LoVo (cell line): ENCODE measurements around the gene DCST2.
A peak's percentile ranks its signal among the peaks of the same experiment; 100 is the strongest.
"Not testable (repeated sequence)": the region's sequence is repeated elsewhere in the genome, so short reads cannot be mapped to it uniquely, and the experiment has no call there.

Experiments used
- DNase-seq: peaks from one replicate; pipeline ENCODE4 v3.0.0-alpha.2; 2016; ENCODE audit warnings: low spot score

Gene DCST2

DNA sequence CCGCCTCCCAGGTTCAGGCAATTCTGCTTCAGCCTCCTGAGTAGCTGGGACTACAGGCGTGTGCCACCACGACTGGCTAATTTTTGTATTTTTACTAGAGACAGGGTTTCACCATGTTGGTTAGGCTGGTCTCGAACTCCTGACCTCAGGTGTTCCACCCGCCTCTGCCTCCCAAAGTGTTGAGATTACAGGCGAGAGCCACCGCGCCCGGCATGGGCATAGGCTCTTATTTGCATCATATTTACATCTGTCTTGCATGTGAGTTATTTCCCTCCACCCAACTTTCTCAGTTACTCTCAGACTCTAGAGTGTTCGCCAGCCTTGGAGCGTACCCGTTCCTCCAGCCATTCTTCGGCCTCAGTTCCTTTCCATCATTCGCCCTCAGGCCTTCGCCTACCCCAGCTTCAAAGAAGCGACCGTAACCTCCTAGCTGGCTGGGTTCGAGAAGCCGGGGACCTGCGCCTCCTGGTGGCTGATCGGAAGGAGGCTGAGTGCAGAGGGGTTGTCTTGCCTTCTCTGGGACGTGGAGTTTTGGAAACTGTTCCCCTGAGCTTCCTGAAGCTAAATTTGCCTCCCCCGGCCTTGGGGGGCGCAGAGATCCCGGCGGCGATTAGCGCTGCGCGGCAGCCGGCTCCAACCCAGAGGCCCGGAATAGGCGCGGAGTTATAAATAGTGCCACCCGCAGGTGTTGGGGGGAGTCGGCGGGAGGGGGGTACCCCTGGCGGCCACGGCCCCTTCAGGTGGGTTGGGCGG lies 34.6 kb downstream of the DCST2 start:
- peak; percentile 39 for DNase-seq

DNA sequence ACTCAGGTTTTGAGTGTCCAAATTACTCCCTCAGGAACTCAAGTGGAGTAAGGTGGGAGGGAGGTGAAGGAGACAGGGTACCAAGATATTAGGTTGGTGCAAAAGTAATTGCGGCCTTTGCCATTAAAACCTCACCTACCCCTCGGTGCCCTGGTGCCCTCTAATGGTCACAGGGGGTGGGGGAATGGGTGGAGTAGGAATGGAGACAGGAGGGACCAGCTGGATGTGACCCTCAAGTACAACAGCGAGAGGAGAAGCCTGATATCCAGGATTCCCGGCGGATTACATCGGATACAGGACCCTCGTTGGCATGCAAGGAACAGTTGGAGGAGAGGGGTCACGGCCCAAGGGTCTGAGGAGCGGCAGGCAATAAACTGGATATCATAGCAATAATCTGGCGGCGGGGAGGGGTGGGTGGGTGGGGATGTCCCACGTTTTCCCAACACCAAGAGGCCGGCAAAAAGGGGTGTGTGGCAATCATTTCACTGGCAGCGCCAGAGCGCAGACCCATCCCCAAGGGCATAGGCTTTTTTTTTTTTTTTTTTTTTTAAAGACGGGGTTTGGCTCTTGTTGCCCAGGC lies 35.3 kb downstream of the DCST2 start:
- no peak for DNase-seq

DNA sequence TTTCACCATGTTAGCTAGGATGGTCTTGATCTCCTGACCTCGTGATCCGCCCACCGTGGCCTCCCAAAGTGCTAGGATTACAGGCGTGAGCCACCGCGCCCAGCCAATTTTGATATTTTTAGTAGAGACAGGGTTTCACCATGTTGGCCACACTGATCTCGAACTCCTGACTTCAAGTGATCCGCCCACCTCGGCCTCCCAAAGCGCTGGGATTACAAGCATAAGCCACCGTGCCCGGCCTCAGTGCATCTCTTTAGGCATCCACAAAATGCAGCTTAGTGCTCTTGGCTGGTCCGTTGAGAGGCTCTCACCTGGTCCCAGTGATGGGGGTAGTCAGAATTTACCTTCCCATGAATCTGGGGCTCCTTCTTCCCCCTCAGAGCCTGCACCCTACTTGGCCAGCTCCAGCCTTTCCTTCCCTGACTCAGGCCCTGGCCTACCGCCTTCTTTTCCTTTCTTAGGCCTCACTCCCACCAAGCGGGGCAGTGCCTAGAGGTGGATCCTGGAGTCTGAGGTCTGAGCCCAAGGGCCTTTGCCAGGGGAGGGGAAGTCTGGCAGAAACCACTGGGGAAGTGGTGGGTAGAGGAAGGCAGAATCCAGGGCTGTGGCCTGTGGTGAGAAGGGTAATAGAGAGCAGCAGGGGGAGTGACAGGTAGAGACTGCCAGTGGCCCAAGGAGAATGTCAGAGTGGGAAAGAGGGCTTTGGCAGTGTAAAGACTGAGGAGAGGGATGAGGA lies 36.4 kb downstream of the DCST2 start:
- DNase-seq, result no peak

DNA sequence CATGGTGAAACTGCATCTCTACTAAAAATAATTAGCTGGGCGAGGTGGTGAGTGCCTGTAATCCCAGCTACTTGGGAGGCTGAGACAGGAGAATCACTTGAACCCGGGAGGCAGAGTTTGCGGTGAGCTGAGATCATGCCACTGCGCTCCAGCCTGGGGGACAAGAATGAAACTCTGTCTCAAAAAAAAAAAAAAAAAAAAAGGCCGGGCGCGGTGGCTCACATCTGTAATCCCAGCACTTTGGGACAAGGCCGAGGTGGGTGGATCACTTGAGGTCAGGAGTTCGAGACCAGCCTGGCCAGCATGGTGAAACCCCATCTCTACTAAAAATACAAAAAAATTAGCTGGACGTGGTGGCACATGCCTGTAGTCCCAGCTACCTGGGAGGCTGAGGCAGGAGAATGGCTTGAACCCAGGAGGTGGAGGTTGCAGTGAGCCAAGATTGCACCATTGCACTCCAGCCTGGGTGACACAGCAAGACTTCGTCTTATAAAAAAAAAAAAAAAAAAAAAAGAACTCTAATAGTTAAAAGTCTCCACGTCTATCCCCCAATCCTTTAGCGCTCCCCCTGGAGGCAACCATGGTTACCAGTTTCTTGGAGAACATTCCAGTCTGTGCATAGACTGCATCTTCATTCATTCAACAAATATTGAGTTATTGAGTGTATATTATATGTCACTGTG lies 38.1 kb downstream of the DCST2 start:
- DNase-seq, result peak; percentile 65

DNA sequence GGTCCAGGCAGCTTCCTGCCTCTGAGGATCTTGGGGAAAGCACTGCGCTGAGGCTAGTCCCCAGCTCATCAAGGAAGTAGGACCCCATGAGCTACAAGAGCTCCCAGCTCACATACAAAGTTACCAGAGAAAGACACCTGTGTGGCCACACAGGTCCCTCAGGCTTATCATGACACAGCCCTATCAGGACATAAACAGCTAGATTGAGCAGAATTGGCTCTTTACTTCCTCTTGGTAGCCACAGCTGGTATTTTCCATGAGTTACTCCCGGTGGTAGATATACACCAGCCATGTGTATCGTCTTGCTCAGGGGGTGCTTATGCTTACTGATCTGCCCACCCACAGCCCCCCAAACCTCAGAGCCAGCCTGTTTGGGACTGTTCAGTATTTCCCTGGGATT lies 39.0 kb downstream of the DCST2 start:
- no peak for DNase-seq

DNA sequence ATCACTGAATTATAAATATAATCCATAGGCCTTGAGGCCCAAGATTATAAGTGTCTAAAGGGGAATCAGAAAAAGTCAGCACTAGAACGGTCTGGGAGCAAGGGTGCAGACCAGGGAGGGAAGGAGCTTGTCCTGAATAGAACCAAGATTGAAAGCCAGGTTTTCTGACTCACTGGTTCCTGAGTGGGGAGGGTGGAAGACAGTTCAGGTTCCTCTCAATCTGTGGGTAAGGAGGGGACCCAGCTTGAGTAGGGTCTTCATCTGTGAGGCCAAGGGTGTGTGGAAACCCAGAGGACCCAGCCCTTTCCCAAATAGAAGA lies 39.4 kb downstream of the DCST2 start:
- no peak for DNase-seq

DNA sequence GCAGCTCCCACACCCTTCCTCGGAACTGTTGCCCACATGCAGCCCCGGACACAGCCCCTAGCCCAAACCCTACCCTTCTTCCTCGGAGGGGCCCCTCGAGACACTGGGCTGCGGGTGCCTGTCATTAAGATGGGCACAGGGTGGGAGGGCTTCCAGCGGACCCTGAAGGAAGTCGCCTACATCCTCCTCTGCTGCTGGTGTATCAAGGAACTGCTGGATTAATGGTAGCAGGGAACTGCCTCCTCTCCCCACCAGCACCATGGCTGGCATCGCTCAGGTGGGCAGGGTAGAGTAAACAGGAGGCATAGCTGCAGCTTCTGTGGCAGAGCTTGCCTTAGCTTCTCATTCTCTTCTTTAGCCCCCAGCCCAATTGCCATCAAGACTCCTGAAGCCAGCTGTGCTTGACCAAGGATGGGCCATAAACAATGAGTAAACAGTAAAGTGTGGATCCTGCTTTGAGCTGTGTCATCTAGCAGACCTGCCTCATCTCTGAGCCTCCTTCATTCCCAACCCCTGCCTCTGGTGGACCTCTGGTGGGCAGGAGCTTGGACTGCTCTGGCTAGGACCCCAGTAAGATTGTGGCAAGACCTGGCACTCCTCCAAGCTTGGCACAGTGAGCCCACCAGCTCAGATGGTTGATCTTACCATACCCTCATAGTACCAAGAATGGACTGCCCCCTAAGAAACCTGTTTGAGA lies 39.9 kb downstream of the DCST2 start, which contains the start of gene LENEP:
Gene LENEP, plus strand, starts transcription at position 15 of the 697 bp plus-strand sequence. Its CDS starts 22 bp downstream, at position 37.
- DNase-seq, result no peak

DNA sequence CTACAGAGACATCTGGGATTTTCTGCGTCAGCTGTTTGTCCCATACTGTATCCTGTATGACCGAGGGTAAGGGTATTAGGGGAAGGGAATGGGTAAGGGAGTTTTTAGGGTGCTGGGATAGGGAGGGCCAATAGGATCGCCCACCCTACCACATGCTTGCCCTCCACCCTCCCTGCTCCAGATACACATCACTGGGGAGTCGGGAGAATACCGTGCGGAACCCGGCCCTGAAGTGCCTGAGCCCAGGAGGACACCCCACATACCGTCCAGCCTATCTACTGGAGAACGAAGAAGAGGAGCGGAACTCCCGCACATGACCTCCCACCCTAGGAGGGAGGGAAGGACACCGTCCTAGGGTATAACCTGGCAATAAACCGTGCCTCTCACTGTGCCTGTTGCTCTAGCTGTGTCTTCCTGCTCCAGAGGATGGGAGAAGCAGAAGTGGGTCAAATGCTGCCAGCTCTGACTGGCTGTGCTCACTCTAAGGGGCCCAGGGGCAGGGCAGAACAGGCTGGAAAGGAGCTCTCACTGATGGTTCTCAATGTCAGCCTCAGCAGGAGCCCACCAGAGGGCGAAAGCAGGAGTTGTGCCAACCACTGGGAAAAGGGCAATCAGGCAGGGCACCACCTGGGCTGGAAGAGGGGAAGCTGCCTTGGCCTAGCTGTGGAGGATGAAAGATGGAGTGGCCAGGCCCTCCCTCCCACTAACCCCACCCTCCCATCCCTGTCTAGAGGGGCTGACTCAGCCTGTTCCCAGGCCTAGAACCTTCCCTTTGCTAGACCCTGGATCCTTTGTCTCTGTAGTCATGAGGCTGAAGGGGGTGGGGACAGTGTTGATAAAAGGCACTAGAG lies 40.6 kb downstream of the DCST2 start:
- no peak for DNase-seq

DNA sequence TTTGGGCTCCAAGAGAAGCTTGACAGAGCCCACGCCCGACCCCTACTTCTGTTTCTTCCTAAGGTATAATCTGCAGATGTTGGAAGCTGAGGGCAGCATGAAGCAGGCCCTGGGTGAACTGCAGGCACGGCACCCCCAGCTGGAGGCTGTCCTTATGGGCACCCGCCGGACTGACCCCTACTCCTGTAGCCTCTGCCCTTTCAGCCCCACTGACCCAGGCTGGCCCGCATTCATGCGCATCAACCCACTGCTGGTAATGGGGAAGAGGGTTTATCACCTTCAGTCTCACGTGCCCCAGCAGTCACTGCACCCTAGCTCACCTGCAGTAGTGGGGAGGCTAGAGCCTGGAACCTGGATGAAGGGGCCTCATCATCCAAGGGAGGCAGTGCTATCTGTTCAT lies 43.3 kb downstream of the DCST2 start:
- no peak for DNase-seq

DNA sequence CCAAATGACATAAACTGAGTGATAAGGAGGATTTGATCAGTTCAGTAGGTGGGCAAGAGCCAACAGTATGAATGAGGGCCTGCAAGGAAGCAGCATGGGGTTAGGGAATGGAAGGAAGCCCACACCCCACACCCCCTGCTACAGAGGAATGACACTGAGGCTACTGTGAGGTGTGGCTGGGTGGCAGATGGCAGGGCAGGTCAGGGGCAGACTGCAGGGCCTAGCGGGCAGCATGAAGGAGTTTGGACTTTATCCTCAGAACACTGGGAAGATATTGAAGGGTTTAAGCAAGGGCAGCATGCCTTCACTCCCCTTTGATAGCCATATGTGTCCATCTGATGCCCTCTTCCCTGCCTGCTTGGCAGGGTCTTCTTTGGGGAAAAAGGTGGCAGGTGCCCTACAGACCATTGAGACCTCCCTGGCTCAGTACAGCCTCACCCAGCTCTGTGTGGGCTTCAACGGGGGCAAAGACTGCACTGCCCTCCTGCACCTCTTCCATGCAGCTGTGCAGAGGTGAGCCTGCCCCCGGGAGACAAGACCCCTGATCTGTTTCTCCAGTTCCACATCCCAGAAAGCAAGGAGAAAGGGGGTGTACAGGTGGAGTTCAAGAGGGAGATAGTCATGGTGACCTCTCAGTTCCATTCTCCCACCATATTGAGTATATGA lies 44.3 kb downstream of the DCST2 start:
- DNase-seq, result no peak

DNA sequence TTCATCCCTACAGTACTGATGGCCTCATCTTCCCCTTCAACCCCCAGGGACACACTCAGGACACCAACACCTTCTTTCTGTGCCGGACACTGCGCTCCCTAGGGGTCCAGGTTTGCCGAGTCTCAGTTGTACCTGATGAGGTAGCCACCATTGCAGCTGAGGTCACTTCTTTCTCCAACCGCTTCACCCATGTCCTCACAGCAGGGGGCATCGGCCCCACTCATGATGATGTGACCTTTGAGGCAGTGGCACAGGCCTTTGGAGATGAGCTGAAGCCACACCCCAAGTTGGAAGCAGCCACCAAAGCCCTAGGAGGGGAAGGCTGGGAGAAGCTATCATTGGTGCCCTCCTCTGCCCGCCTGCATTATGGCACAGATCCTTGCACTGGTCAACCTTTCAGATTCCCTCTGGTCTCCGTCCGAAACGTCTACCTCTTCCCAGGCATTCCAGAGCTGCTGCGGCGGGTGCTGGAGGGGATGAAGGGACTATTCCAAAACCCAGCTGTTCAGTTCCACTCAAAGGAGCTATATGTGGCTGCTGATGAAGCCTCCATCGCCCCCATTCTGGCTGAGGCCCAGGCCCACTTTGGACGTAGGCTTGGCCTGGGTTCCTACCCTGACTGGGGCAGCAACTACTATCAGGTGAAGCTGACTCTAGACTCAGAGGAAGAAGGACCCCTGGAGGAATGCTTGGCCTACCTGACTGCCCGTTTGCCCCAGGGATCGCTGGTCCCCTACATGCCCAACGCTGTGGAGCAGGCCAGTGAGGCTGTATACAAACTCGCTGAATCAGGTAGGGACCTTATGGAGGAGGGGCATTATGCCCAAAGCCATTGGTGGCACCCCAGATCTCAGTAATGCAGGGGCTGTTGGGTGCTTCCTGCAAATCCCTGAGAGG lies 45.3 kb downstream of the DCST2 start:
- no peak for DNase-seq

DNA sequence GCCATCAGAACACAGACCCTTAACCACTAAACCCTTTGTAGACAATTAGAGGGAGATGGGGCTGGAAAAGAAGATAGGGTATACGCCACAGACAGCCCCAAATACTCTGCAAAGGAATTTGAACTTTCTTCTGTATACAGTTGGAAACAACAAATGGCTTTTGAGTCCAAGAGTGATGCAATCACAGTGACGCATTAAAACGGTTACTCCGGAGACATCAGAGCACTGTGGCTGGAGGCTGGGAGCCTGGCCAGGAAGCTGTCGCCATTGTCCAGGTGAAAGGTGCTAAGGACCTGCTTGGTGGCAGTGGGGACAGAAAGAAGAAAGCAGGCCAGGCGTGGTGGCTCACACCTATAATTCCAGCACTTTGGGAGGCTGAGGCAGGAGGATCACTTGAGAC lies 46.3 kb downstream of the DCST2 start:
- no peak for DNase-seq

DNA sequence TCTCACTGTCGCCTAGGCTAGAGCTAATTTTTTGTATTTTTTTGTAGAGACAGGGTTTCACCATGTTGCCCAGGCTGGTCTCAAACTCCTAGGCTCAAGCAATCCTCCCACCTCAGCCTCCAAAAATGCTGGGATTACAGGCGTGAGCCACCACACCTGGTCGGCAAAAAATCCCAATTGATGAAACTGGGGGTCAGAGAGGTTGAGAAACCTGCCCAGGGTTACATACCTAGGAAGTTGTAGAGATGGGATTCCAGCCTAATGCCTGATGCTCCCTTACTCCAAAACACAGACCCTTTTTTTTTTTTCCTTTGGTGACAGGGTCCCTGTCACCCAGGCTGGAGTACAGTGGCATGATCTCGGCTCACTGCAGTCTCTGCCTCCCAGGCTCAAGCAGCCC lies 46.8 kb downstream of the DCST2 start:
- DNase-seq, result not testable (repeated sequence)

DNA sequence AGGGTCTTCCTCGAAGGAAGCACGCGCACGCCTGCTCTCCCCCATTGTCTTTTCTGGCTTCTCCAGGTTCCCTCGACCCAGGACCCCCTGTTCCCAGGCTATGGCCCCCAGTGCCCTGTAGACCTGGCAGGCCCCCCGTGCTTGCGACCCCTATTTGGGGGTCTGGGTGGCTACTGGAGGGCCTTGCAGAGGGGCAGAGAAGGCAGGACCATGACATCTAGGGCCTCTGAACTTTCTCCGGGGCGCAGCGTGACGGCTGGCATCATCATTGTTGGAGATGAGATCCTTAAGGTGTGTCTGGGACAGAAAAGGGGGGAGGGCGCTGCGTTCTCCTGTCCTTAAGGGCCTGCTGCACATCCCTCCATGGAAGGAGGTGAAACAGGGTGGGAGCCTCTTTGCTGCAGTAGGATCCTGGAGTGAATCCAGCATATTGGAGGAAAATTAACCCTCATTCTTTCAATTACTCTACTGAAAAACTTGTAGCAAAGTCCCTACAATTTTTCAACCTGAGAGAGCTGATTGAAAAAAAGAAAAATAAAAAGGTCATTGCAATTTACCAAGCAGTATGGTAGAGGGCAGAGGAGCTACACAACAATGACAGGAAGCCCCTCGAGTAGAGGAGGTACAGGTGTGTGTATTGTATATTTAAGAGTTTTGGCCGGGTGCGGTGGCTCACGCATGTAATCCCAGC lies 49.7 kb downstream of the DCST2 start:
- no peak for DNase-seq

DNA sequence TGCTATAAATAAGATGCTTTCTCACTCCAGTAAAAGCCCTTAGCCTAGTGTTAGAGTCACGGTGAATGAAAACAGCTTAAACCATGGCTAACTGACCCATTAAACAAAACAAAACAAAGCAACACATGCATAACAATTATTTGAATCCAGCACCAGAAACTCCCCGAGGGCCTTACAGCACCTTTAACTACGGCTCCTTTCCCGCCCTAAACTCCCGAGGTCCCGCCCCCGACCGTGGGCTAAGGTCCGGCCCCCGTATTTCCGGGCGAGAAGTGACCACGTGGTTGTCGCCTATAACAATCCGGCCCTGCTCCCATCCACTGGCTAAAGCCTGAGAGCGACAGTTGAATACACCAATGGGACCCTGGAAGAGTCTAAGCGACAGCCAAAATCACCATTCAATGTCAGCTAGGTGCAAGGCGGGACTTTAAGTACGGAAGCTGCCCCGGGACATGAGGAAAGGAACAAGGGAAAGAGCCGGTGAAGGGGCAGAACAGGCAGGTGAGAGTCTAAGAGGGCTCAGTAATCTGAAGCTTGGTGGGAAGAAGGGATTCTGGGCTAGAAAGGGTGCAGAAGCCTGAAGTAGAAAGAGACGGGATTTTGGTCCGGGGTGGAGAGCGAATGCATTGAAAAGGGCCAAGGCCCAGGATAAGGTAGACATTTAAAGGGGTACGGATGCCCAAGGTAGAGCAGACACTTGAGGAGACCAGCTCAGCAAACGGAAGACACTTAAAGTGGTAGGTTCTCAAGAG lies 50.5 kb downstream of the DCST2 start, which contains the start of gene FLAD1:
Gene FLAD1, plus strand, starts transcription at position 448 of the 752 bp plus-strand sequence. CDS start 351 bp downstream, outside the sequence.
- peak; percentile 99 for DNase-seq

DNA sequence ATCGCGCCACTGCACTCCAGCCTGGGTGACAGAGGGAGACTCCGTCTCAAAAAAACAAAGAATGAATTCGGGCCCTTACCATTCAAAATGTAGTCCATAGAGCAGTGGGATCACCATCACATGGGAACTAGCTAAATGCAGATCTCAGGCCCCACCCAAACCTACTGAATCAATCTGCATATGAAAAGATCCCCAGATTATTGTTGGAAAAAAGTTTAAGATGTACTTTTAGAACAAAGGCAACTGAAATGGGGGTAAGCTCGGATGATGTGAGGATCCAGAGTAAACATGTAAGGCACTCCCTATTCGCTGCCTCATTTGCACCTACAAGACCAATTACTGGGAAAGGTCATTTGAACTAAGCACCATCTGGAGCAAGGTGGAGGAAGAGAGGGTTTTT lies 51.2 kb downstream of the DCST2 start:
- no peak for DNase-seq

DNA sequence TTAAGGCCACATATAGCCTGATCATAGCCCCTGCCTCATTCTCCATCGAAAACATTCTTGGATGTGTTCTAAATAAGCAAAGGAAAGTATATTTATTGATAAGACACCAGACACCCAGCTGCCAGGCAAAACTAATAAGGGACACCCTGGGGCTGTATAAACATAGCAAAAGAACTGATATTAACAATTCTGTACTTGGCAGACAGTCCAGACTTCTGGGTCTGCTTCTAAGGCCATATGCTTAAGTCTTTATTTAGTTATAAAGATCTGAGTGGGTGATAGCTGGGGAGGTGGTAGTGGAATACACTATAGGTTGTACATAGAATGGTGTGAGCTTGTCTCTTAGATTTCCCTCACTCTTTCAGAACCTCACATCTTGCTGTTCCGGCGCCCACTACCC lies 55.2 kb downstream of the DCST2 start:
- no peak for DNase-seq

DNA sequence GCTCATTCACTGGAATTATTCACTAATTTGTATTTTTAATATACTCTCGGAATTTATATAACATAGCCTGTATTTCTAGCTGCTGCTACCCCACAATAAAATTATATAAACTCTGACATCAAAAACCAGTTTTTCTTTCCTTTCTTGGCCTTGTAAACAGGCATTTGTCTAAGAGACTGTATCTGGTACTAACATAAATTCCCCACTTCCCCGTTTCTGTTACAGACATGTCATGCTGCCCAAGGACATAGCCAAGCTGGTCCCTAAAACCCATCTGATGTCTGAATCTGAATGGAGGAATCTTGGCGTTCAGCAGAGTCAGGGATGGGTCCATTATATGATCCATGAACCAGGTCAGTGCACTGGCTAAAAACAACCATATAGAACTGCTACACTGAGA lies 55.8 kb downstream of the DCST2 start:
- not testable (repeated sequence) for DNase-seq
